Measurements from ENCODE around the gene AKIRIN1.
"Not testable (repeated sequence)": the region's sequence is repeated elsewhere in the genome, so short reads cannot be mapped to it uniquely, and the experiment has no call there.

AKIRIN1 gene

DNA sequence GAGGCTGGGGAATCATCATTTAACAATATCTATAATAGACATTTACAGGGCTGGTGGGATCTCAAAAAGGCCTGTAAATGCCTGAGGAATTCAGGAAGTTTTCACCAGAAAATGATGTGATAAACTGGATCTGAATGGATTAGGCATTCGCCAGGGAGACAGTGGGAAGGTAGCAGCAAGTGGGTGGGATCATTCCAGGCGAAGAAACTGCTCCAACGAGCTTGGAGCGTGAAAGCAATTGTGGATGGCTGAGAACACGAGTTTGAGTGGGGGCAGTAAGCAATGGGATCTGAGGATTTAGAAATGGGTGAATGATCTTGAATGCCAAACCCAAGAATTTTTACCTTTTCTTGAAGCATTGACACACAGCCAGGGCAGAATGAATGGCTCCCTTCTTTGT lies 26.2 kb downstream of the AKIRIN1 start:
- H3K4me3 Mint-ChIP-seq: no peak overlapping the region
- H3K36me3 Mint-ChIP-seq (ENCODE audit: low read depth): peaks cover 28% of the 10 kb centered on the region
- no peak overlapping the region for H3K27ac Mint-ChIP-seq
- H3K27me3 Mint-ChIP-seq (ENCODE audit: low read depth, poor library complexity): peaks cover 3% of the 10 kb centered on the region
- peaks cover 16% of the 10 kb centered on the region for H3K4me1 Mint-ChIP-seq
- peaks cover 4% of the 10 kb centered on the region for H3K9me3 Mint-ChIP-seq
- TF ChIP-seq, protein P1, sequence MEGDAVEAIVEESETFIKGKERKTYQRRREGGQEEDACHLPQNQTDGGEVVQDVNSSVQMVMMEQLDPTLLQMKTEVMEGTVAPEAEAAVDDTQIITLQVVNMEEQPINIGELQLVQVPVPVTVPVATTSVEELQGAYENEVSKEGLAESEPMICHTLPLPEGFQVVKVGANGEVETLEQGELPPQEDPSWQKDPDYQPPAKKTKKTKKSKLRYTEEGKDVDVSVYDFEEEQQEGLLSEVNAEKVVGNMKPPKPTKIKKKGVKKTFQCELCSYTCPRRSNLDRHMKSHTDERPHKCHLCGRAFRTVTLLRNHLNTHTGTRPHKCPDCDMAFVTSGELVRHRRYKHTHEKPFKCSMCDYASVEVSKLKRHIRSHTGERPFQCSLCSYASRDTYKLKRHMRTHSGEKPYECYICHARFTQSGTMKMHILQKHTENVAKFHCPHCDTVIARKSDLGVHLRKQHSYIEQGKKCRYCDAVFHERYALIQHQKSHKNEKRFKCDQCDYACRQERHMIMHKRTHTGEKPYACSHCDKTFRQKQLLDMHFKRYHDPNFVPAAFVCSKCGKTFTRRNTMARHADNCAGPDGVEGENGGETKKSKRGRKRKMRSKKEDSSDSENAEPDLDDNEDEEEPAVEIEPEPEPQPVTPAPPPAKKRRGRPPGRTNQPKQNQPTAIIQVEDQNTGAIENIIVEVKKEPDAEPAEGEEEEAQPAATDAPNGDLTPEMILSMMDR (IDR thresholded peaks at IDR 0.05): no peak
- DNase-seq: no peak

DNA sequence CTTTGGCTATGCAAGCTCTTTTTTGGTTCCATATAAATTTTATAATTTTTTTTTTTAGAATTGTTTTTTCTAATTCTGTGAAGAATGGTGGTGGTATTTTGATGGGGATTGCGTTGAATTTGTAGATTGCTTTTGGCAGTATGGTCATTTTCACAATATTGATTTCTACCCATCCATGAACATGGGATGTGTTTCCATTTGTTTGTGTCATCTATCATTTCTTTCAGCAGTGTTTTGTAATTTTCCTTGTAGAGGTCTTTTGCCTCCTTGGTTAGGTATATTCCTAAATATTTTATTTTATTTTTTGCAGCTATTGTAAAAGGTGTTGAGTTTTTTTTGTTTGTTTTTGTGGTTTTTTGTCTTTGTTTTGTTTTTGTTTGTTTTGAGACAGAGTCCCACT lies 29.4 kb downstream of the AKIRIN1 start:
- Mint-ChIP-seq H3K4me1 (peaks cover 17% of the 10 kb centered on the region), H3K9me3 (peaks cover 11% of the 10 kb centered on the region)
- H3K36me3 Mint-ChIP-seq (ENCODE audit: low read depth); H3K4me3 Mint-ChIP-seq; DNase-seq; H3K27me3 Mint-ChIP-seq (ENCODE audit: low read depth, poor library complexity); H3K27ac Mint-ChIP-seq: not testable (repeated sequence)

DNA sequence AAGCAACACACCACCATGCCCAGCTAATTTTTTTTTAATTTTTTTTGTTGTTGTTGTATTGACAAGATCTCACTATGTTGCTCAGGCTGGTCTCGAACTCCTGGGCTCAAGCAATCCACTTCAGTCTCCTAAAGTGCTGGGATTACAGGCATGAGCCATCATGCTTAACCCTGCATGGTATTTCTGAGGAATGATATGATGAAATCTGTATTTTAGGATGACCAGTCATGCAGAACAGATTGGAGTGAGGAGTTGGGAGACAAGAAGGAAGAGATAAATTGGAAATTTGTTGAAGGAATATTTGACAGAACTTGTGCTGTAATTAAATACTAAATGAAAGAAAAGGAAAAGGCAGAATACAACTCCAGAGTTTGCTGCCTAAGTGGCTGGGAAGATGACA lies 30.4 kb downstream of the AKIRIN1 start:
- H3K9me3 Mint-ChIP-seq: peaks cover 11% of the 10 kb centered on the region
- H3K27me3 Mint-ChIP-seq (ENCODE audit: low read depth, poor library complexity): peaks cover 6% of the 10 kb centered on the region
- no peak overlapping the region for H3K4me3 Mint-ChIP-seq
- TF ChIP-seq, protein P1 (IDR thresholded peaks at IDR 0.05): no peak
- DNase-seq: no peak
- peaks cover 17% of the 10 kb centered on the region for H3K4me1 Mint-ChIP-seq
- no peak overlapping the region for H3K27ac Mint-ChIP-seq
- peaks cover under 1% of the 10 kb centered on the region for H3K36me3 Mint-ChIP-seq (ENCODE audit: low read depth)

DNA sequence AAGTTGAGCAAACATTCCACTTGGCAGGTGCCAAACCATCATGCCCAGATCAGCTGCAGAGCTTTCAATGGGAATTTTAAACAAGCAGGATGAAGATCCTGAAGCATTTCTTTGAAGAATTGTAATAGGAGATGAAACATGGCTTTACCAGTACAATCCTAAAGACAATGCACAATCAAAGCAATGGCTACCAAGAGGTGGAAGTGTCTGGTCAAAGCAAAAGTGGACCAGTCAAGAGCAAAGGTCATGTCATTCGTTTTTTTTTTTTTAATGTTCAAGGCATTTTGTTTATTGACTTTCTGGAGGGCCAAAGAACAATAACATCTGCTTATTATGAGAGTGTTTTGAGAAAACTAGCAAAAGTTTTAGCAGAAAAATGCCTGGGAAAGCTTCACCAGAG lies 32.1 kb downstream of the AKIRIN1 start:
- Mint-ChIP-seq H3K27ac (no peak overlapping the region), H3K4me3 (no peak overlapping the region), H3K27me3 (ENCODE audit: low read depth, poor library complexity) (peaks cover 6% of the 10 kb centered on the region), H3K36me3 (ENCODE audit: low read depth) (peaks cover under 1% of the 10 kb centered on the region), H3K4me1 (peaks cover 17% of the 10 kb centered on the region), H3K9me3 (peaks cover 11% of the 10 kb centered on the region)
- TF ChIP-seq, protein P1 (IDR thresholded peaks at IDR 0.05): no peak
- no peak for DNase-seq

DNA sequence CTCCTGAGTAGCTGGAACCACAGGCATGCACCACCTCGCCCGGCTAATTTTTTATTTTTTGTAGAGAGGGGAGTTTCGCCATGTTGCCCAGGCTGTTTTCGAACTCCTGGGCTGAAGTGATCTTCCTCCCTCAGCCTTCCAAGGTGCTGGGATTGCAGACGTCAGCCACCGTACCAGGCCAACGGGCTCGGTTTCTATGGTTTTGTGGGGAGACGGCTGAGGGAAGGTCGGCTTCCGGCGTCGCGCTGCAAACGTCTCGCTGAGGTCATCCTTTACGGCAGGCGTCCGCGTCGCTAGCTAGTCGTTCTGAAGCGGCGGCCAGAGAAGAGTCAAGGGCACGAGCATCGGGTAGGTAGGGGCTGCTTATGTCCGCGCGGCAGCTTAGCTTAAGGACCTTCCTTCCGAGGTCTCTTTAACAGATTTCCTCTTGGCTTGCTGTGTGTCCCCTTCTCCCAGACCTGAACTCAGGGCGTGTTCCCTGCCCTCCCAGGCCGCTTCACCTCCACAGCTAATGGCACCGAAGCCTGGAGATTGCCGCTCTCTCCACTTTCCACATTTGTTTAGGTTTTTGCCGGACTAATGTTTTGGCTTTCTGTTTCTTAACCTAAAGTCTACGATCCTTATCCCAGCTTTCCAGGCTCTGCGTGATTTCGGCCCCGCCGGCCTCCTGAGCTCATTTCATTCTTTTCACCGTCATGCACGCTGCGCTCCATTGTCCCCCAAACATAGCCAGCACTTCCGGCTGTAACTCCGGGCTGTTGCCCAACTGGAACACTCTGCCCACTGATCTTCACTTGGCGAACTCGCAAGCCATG lies 35.2 kb downstream of the AKIRIN1 start, which contains the start of gene NDUFS5:
Gene NDUFS5, plus strand, starts transcription at position 300 of the 815 bp plus-strand sequence. CDS start 2,375 bp downstream, outside the sequence.
- peaks cover 11% of the 10 kb centered on the region for H3K9me3 Mint-ChIP-seq
- TF ChIP-seq, protein P1 (IDR thresholded peaks at IDR 0.05): no peak
- H3K4me3 Mint-ChIP-seq: peak within 1 kb of the TSS; percentile 95
- DNase-seq: peak; percentile 82
- peaks cover 23% of the 10 kb centered on the region for H3K4me1 Mint-ChIP-seq
- peak within 1 kb of the TSS; percentile 99 for H3K27ac Mint-ChIP-seq
- peaks cover 6% of the 10 kb centered on the region for H3K27me3 Mint-ChIP-seq (ENCODE audit: low read depth, poor library complexity)
- H3K36me3 Mint-ChIP-seq (ENCODE audit: low read depth): peaks cover 32% of the 10 kb centered on the region

DNA sequence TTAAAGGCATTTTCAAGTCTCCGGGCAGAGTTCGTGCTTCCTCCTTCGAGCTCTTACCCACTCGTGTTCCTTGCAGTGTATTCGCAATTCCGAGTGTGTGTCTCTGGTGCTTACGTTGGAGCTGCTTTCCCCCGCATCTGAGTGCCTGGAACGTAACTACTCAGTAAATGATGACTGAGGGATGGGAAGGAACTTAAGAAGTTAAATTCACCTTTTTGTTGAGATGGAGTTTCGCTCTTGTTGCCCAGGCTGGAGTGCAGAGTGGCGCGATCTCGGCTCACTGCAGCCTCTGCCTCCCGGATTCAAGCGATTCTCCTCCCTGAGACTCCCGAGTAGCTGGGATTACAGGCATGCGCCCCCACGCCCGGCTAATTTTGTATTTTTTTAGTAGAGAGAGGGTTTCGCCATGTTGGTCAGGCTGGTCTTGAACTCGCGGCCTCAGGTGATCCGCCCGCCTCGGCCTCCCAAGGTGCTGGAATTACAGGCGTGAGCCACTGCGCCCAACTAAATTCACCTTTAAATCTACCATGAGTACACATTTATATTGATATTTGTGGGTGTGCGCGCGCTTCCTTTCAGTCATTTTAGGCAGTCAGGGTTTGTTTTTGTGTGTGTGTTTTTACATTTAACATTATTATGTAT lies 35.9 kb downstream of the AKIRIN1 start:
- H3K27ac Mint-ChIP-seq: peak overlapping the region; percentile 99
- H3K9me3 Mint-ChIP-seq: peaks cover 9% of the 10 kb centered on the region
- DNase-seq: no peak
- H3K27me3 Mint-ChIP-seq (ENCODE audit: low read depth, poor library complexity): peaks cover 6% of the 10 kb centered on the region
- peaks cover 39% of the 10 kb centered on the region for H3K36me3 Mint-ChIP-seq (ENCODE audit: low read depth)
- H3K4me1 Mint-ChIP-seq: peaks cover 23% of the 10 kb centered on the region
- H3K4me3 Mint-ChIP-seq: peak overlapping the region; percentile 95
- TF ChIP-seq, protein P1 (IDR thresholded peaks at IDR 0.05): no peak

Measured in nephron progenitor cell (in vitro differentiated cells).